ENCODE results near the gene XCL2. TPM values are rescaled to one million over a fixed set of nuclear protein-coding genes. Genes with fewer than 3 reads are reported as not detected.
"Not testable (repeated sequence)": the region's sequence is repeated elsewhere in the genome, so short reads cannot be mapped to it uniquely, and the experiment has no call there.

Gene XCL2
- not detected for total RNA-seq

- DNase-seq, result not testable (repeated sequence)
Observed at GRCh38 chr1:168543840-168544498, at the start of gene XCL2. TSS of gene XCL2 (minus strand) at chr1:168543997. CDS start at chr1:168543964, 33 bp downstream.

GRCh38 chr1:168591641-168592250, 47.9 kb upstream of the XCL2 start:
- no peak for DNase-seq

GRCh38 chr1:168591066-168591465, 47.3 kb upstream of the XCL2 start:
- no peak for DNase-seq

GRCh38 chr1:168589167-168589566, 45.4 kb upstream of the XCL2 start:
- DNase-seq, result no peak

- DNase-seq, result no peak
Observed at GRCh38 chr1:168585937-168586336, 42.1 kb upstream of the XCL2 start.

GRCh38 chr1:168585191-168585590, 41.4 kb upstream of the XCL2 start:
- DNase-seq, result no peak

GRCh38 chr1:168583571-168583970, 39.8 kb upstream of the XCL2 start:
- no peak for DNase-seq

- no peak for DNase-seq
Observed at GRCh38 chr1:168582688-168583336, 39.0 kb upstream of the XCL2 start.

- no peak for DNase-seq
Observed at GRCh38 chr1:168581817-168582572, 38.2 kb upstream of the XCL2 start.

GRCh38 chr1:168580991-168581390, 37.2 kb upstream of the XCL2 start:
- not testable (repeated sequence) for DNase-seq

GRCh38 chr1:168580290-168580689, 36.5 kb upstream of the XCL2 start:
- DNase-seq, result not testable (repeated sequence)

GRCh38 chr1:168578531-168579185, 34.9 kb upstream of the XCL2 start:
- DNase-seq, result not testable (repeated sequence)

GRCh38 chr1:168576245-168576688, 32.5 kb upstream of the XCL2 start, which contains the start of gene XCL1:
TSS of gene XCL1 (plus strand) at chr1:168576605. CDS start at chr1:168576638, 33 bp downstream.
- not testable (repeated sequence) for DNase-seq

GRCh38 chr1:168574234-168574633, 30.4 kb upstream of the XCL2 start:
- not testable (repeated sequence) for DNase-seq

GRCh38 chr1:168572633-168573032, 28.8 kb upstream of the XCL2 start:
- DNase-seq, result no peak

- no peak for DNase-seq
Observed at GRCh38 chr1:168570652-168571051, 26.9 kb upstream of the XCL2 start.

- no peak for DNase-seq
Observed at GRCh38 chr1:168568346-168568745, 24.5 kb upstream of the XCL2 start.

- no peak for DNase-seq
Observed at GRCh38 chr1:168567568-168567967, 23.8 kb upstream of the XCL2 start.

GRCh38 chr1:168567007-168567406, 23.2 kb upstream of the XCL2 start:
- DNase-seq, result no peak

- DNase-seq, result no peak
Observed at GRCh38 chr1:168565825-168566224, 22.0 kb upstream of the XCL2 start.

- no peak for DNase-seq
Observed at GRCh38 chr1:168561989-168562388, 18.2 kb upstream of the XCL2 start.

- no peak for DNase-seq
Observed at GRCh38 chr1:168560370-168560769, 16.6 kb upstream of the XCL2 start.

- no peak for DNase-seq
Observed at GRCh38 chr1:168556647-168557046, 12.8 kb upstream of the XCL2 start.
